ENCODE measurements around the gene PLCB2.

PLCB2 gene

GRCh38 chr15:40286061-40286532 is 21.6 kb downstream of the PLCB2 start:
- no peak for DNase-seq (ENCODE audit: low read depth)

- DNase-seq (ENCODE audit: low read depth), result no peak
Observed at GRCh38 chr15:40285554-40286011, 22.2 kb downstream of the PLCB2 start.

- DNase-seq (ENCODE audit: low read depth), result no peak
Observed at GRCh38 chr15:40285151-40285550, 22.6 kb downstream of the PLCB2 start.

GRCh38 chr15:40283615-40284300 is 24.0 kb downstream of the PLCB2 start:
- DNase-seq (ENCODE audit: low read depth), result no peak

GRCh38 chr15:40282869-40283614 is 24.7 kb downstream of the PLCB2 start, which contains the start of gene ANKRD63:
ANKRD63 (minus strand) TSS chr15:40283064; CDS start chr15:40282586, 478 bp downstream.
- peak; percentile 32 for DNase-seq (ENCODE audit: low read depth)

GRCh38 chr15:40282147-40282868 is 25.4 kb downstream of the PLCB2 start:
- DNase-seq (ENCODE audit: low read depth), result peak; percentile 28

GRCh38 chr15:40281801-40282146 is 26.0 kb downstream of the PLCB2 start:
- no peak for DNase-seq (ENCODE audit: low read depth)

GRCh38 chr15:40281057-40281800 is 26.5 kb downstream of the PLCB2 start:
- no peak for DNase-seq (ENCODE audit: low read depth)

GRCh38 chr15:40280260-40281056 is 27.3 kb downstream of the PLCB2 start:
- no peak for DNase-seq (ENCODE audit: low read depth)

- DNase-seq (ENCODE audit: low read depth), result peak; percentile 52
Observed at GRCh38 chr15:40279437-40280141, 28.1 kb downstream of the PLCB2 start.

GRCh38 chr15:40278026-40278425 is 29.7 kb downstream of the PLCB2 start:
- no peak for DNase-seq (ENCODE audit: low read depth)

GRCh38 chr15:40277471-40277870 is 30.3 kb downstream of the PLCB2 start:
- no peak for DNase-seq (ENCODE audit: low read depth)

GRCh38 chr15:40276927-40277326 is 30.8 kb downstream of the PLCB2 start:
- no peak for DNase-seq (ENCODE audit: low read depth)

- DNase-seq (ENCODE audit: low read depth), result no peak
Observed at GRCh38 chr15:40275954-40276353, 31.8 kb downstream of the PLCB2 start.

- no peak for DNase-seq (ENCODE audit: low read depth)
Observed at GRCh38 chr15:40275523-40275922, 32.2 kb downstream of the PLCB2 start.

GRCh38 chr15:40274350-40275274 is 33.1 kb downstream of the PLCB2 start:
- DNase-seq (ENCODE audit: low read depth), result peak; percentile 81

- DNase-seq (ENCODE audit: low read depth), result no peak
Observed at GRCh38 chr15:40273428-40273827, 34.3 kb downstream of the PLCB2 start.

- DNase-seq (ENCODE audit: low read depth), result no peak
Observed at GRCh38 chr15:40272485-40273056, 35.2 kb downstream of the PLCB2 start.

All from activated T-helper 9 cell treated with anti-CD3 and anti-CD28 coated beads, Interleukin-2, amount 50 U/mL, for 16 hours (primary cell).